K562 (cell line): ENCODE measurements around the gene ID2. TPM values are rescaled to one million over a fixed set of nuclear protein-coding genes. Genes with fewer than 3 reads are reported as not detected.

Source experiments
- ATAC-seq: fragments of 200-7000 bp; cut with Tn5 transposase; 3 replicates; pipeline ENCODE4 v1.9.1; 2020; ENCODE audit warnings: moderate library complexity
- BruUV-seq: library from RNA; stranded (reverse); fragments of 400-500 nt; replicated peaks from 2 replicates; lab custom pipeline; 2021; lab: Mats Ljungman, UMichigan
- CTCF ChIA-PET: fragments of 300-600 bp; formaldehyde crosslinking; extraction: SDS; loops from one replicate; lab custom pipeline; 2021; ENCODE audit warnings: low intra/inter-chr PET ratio; lab: Yijun Ruan, JAX
- POLR2A ChIA-PET: fragments of 300-600, 350-650 bp; sonication (Branson Sonifier 250); formaldehyde crosslinking; extraction: SDS; loops from one replicate; lab custom pipeline; 2021; ENCODE audit warnings: antibody characterized with exemption, inconsistent platforms; lab: Yijun Ruan, JAX
- DNase-seq, 4 experiments: peaks; one replicate each; pipeline versions ENCODE4 v3.0.0 to v3.0.0-alpha.2; 2011 to 2018; ENCODE audit warnings: low spot score in 3 of 4, mixed read lengths in 3 of 4; ENCODE audit errors: extremely low read depth in 1 of 4
- FAIRE-seq: peaks from 2 replicates; lab custom pipeline; 2011; peaks lifted over from hg19 to GRCh38; lab: Jason Lieb, UNC
- H2AFZ ChIP-seq: 2 replicates; pipeline ENCODE4 v1.6.0; 2011; ENCODE audit warnings: low read depth, low read length, control low read depth, inconsistent platforms
- H3K27ac ChIP-seq: fragments of 200-600 bp; 3 replicates; pipeline ENCODE4 v1.8.0; 2011; ENCODE audit warnings: low read depth, mild to moderate bottlenecking, control low read depth, inconsistent platforms, low read length, moderate library complexity, mixed read lengths; ENCODE audit errors: extremely low read depth
- H3K27me3 ChIP-seq, 2 experiments: fragments of 300-600 bp in 1 of 2; 2 replicates in 1 of 2; 3 replicates in 1 of 2; pipeline versions ENCODE4 v1.6.0 to v1.8.0; 2011; ENCODE audit warnings: inconsistent platforms in 2 of 2, low read length in 2 of 2, mild to moderate bottlenecking in 1 of 2, mixed read lengths in 1 of 2, moderate library complexity in 1 of 2; ENCODE audit not compliant: control insufficient read depth in 2 of 2, insufficient read depth in 2 of 2
- H3K36me3 ChIP-seq: fragments of 300-600 bp; 3 replicates; pipeline ENCODE4 v1.8.0; 2011; ENCODE audit warnings: mild to moderate bottlenecking, low read length, inconsistent platforms; ENCODE audit not compliant: control insufficient read depth, insufficient read depth
- H3K4me1 ChIP-seq, 2 experiments: fragments of 200-600 bp in 1 of 2; replicated peaks in 1 of 2; 2 replicates in 1 of 2; 3 replicates in 1 of 2; pipeline versions ENCODE4 v1.5.1 to v1.8.0; 2011; ENCODE audit warnings: inconsistent platforms in 2 of 2, low read length in 2 of 2, mild to moderate bottlenecking in 1 of 2, mixed read lengths in 1 of 2, moderate library complexity in 1 of 2; ENCODE audit not compliant: control insufficient read depth in 2 of 2, insufficient read depth in 2 of 2
- H3K4me2 ChIP-seq: 2 replicates; pipeline ENCODE4 v1.6.1; 2011; ENCODE audit warnings: low read length, control low read depth, inconsistent platforms, mixed read lengths; ENCODE audit not compliant: insufficient read depth
- H3K4me3 ChIP-seq: fragments of 200-600 bp; sonication (generic), shearing (Covaris generic); 2 replicates; pipeline ENCODE4 v1.5.1; 2016; ENCODE audit warnings: control low read depth, inconsistent platforms
- H3K79me2 ChIP-seq: fragments of 200-600 bp; 3 replicates; pipeline ENCODE4 v1.8.0; 2011; ENCODE audit warnings: low read length, inconsistent platforms; ENCODE audit not compliant: control insufficient read depth, insufficient read depth
- H3K9ac ChIP-seq, 2 experiments: 2 replicates each; pipeline versions ENCODE4 v1.6.0 to v1.6.1; 2011; ENCODE audit warnings: low read depth in 2 of 2, low read length in 2 of 2, control low read depth in 1 of 2, inconsistent platforms in 1 of 2, mild to moderate bottlenecking in 1 of 2, mixed read lengths in 1 of 2; ENCODE audit not compliant: insufficient read depth in 1 of 2
- H3K9me1 ChIP-seq: one replicate; pipeline ENCODE4 v1.6.0; 2011; ENCODE audit warnings: inconsistent platforms, mild to moderate bottlenecking, low read length, moderate library complexity; ENCODE audit not compliant: control insufficient read depth, insufficient read depth
- H3K9me3 ChIP-seq: replicated peaks from 2 replicates; pipeline ENCODE4 v1.5.1; 2011; ENCODE audit warnings: low read depth, low read length, inconsistent platforms; ENCODE audit not compliant: control insufficient read depth, insufficient read depth
- H4K20me1 ChIP-seq: replicated peaks from 2 replicates; pipeline ENCODE4 v1.6.1; 2011; ENCODE audit warnings: low read length, inconsistent platforms, mixed read lengths; ENCODE audit not compliant: control insufficient read depth, insufficient read depth
- CHD7 ChIP-seq: fragments of 200-600 bp; sonication (generic); IDR thresholded peaks from one replicate; pipeline ENCODE4 v1.6.1; 2012; ENCODE audit warnings: mild to moderate bottlenecking, low read depth, low read length, inconsistent platforms
- MTA2 ChIP-seq: fragments of 450-650 bp; IDR thresholded peaks from 2 replicates; pipeline ENCODE4 v1.6.1; 2016; ENCODE audit warnings: low read depth
- SMC3 ChIP-seq: conservative IDR thresholded peaks from 2 replicates; pipeline ENCODE4 v1.6.1; 2011; ENCODE audit warnings: low read depth, low read length, improper control_type of control experiment; ENCODE audit not compliant: insufficient read depth
- TFAP4 ChIP-seq: sonication (generic); formaldehyde crosslinking; IDR thresholded peaks from 2 replicates; pipeline ENCODE4 v1.8.0; 2022; ENCODE audit warnings: missing genetic modification reagents, mild to moderate bottlenecking, moderate library complexity, borderline replicate concordance
- ZBTB12 ChIP-seq: fragments of 250-450 bp; sonication (Bioruptor Pico); IDR thresholded peaks from 2 replicates; pipeline ENCODE4 v1.4.0; 2020
- WGBS: fragments of 100-300 bp; shearing (Covaris generic); methylation state at CpG from one replicate; pipeline ENCODE4 v1.1.6; 2016; ENCODE audit warnings: low coverage, mixed read lengths; ENCODE audit not compliant: insufficient coverage; ENCODE audit errors: missing lambda C conversion rate; 5-methylcytosine and 5-hydroxymethylcytosine counted together
- in situ Hi-C: fragments of 300-500 bp; cut with MboI; formaldehyde crosslinking; loops from 4 replicates; pipeline ENCODE4 v1.15.0; 2018; ENCODE audit warnings: inconsistent platforms, mixed read lengths
- intact Hi-C: fragments of 100-400 bp; cut with micrococcal nuclease; formaldehyde crosslinking; loops from 2 replicates; pipeline ENCODE4 v1.14.2; 2022
- polyA plus RNA-seq, 8 experiments: library from polyadenylated mRNA; depleted of rRNA in 4 of 8; stranded (reverse) in 5 of 8; unstranded in 3 of 8; fragments of >200 nt; fragmentation: Nextera tagmentation in 2 of 8; fragmentation: Illumina TruSeq in 1 of 8; extraction: Ambion mirVana in 2 of 8; extraction: Trizol in 1 of 8; gene quantifications; 2 replicates each; pipeline versions ENCODE4 v1.2.1 to v1.2.3, GENCODE V29; 2011 to 2014; ENCODE audit warnings: inconsistent platforms in 1 of 8, missing spikeins in 1 of 8
- total RNA-seq, 7 experiments: library from RNA; depleted of rRNA in 6 of 7; stranded (reverse); fragments of >200 nt in 6 of 7; fragmentation: Illumina TruSeq in 2 of 7; extraction: Trizol in 2 of 7; gene quantifications; 2 replicates each; pipeline versions ENCODE4 v1.2.1 to v1.2.3, GENCODE V29; 2011 to 2021; ENCODE audit warnings: low replicate concordance in 1 of 7

Gene ID2
- total and polyA plus RNA-seq, 9 of the 15 experiments (the other 6 are each of a cell fraction or from before 2014, with no cell fraction given): 8.0 to 35.7 (median 16.6) TPM

GRCh38 chr2:8693157-8693821 is 11.4 kb downstream of the ID2 start:
- FAIRE-seq: peak; percentile 61
- peak overlapping the region; percentile 62 for H3K4me2 ChIP-seq
- no peak for TF ChIP-seq MTA2
- no peak for TF ChIP-seq ZBTB12
- TF ChIP-seq SMC3: peak; percentile 72
- no peak for TF ChIP-seq CHD7
- peak; percentile 33; the same call in 1 of the 2 replicates for TF ChIP-seq TFAP4 (CRISPR knock-in tag)

More at GRCh38 chr2:8693157-8693821, 11.4 kb downstream of the ID2 start:
- no TSS peak for BruUV-seq
- 30% methylated on average over 27 of the region's 30 CpGs for WGBS
- no peak overlapping the region for H3K27ac ChIP-seq
- H3K9ac ChIP-seq: peak overlapping the region in 1 of 2 experiments; percentile 86; a peak in 2 of 4 replicates
- H3K36me3 ChIP-seq: no peaks in the 10 kb centered on the region
- ATAC-seq (peak; percentile 92), DNase-seq (peak; percentile 58 to 77 (median 73))
- no peak overlapping the region for H3K4me3 ChIP-seq
- no peaks in the 10 kb centered on the region for H3K9me1 ChIP-seq
- no peaks in the 10 kb centered on the region for H3K79me2 ChIP-seq
- CTCF ChIA-PET: interaction anchor here (2.0 kb wide), 1 partner anchor 68 kb away, joined by 13 read pairs; no protein-coding TSS in a partner anchor
- no peaks in the 10 kb centered on the region for H4K20me1 ChIP-seq
- H3K9me3 ChIP-seq: no peaks in the 10 kb centered on the region; the same call in 1 of the 2 replicates
- intact Hi-C loops: loop anchor here (5.0 kb wide), 2 partner anchors 294 to 444 kb away; no protein-coding TSS in a partner anchor
- peaks cover 10 to 17% of the 10 kb centered on the region in 2 experiments; a peak in 4 of 5 replicates for H3K4me1 ChIP-seq
- in situ Hi-C loops: loop anchor here (25.0 kb wide), 2 partner anchors 681 to 1606 kb away; no protein-coding TSS in a partner anchor
- no peaks in the 10 kb centered on the region for H3K27me3 ChIP-seq
- H2AFZ ChIP-seq: peak overlapping the region; percentile 76
- POLR2A ChIA-PET: interaction anchor here (0.6 to 2.3 kb wide), 6 partner anchors 9 to 293 kb away, joined by 3 to 14 read pairs (median 4); partner anchors contain the start of gene ID2
